Vagina (tissue), 2 donors: ENCODE measurements around the gene MARCHF3.

Experiments used
- POLR2A ChIP-seq, 2 donors: fragments of 450-650 bp; IDR thresholded peaks; one replicate each; pipeline ENCODE4 v1.6.1; 2017; ENCODE audit warnings: antibody characterized with exemption in 2 of 2, mild to moderate bottlenecking in 2 of 2, moderate library complexity in 2 of 2
- POLR2AphosphoS5 ChIP-seq, 2 donors: sonication (generic); formaldehyde crosslinking; IDR thresholded peaks; one replicate each; pipeline ENCODE4 v1.9.0; 2017; ENCODE audit warnings: antibody characterized with exemption in 2 of 2, mild to moderate bottlenecking in 2 of 2, low read depth in 1 of 2; ENCODE audit not compliant: insufficient read depth in 1 of 2
- TF ChIP-seq, protein P1 (sequence below), 3 experiments: fragments of 450-650 bp in 2 of 3; fragments of 200-600 bp in 1 of 3; sonication (generic) in 1 of 3; IDR thresholded peaks; one replicate each; pipeline ENCODE4 v1.5.1; 2017 to 2019; ENCODE audit warnings: antibody characterized with exemption in 3 of 3, mild to moderate bottlenecking in 2 of 3, moderate library complexity in 2 of 3

DNA sequence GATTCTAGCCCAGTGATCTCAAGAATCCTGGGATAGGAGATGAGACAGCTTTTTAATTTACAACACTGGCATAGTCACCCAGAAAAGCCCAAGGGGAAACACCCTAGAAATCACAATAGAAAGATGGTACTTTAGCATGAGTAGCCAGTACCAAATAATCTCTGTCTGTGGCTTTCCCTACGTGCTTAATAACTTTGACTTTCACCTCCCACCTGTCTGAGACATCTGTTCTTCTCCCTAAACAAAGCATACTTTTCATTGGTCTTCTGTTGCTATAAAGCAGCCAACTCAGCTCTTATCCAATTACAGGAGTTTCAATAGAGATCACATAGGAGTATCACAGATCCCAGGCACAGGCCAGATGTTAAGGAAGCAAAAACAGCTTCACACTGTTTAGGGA is 10.4 kb downstream of the MARCHF3 start:
- TF ChIP-seq POLR2A (IDR thresholded peaks at IDR 0.05), result no peak
- TF ChIP-seq, protein P1, sequence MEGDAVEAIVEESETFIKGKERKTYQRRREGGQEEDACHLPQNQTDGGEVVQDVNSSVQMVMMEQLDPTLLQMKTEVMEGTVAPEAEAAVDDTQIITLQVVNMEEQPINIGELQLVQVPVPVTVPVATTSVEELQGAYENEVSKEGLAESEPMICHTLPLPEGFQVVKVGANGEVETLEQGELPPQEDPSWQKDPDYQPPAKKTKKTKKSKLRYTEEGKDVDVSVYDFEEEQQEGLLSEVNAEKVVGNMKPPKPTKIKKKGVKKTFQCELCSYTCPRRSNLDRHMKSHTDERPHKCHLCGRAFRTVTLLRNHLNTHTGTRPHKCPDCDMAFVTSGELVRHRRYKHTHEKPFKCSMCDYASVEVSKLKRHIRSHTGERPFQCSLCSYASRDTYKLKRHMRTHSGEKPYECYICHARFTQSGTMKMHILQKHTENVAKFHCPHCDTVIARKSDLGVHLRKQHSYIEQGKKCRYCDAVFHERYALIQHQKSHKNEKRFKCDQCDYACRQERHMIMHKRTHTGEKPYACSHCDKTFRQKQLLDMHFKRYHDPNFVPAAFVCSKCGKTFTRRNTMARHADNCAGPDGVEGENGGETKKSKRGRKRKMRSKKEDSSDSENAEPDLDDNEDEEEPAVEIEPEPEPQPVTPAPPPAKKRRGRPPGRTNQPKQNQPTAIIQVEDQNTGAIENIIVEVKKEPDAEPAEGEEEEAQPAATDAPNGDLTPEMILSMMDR (IDR thresholded peaks at IDR 0.05), result no peak
- no peak for TF ChIP-seq POLR2AphosphoS5 (IDR thresholded peaks at IDR 0.05; ENCODE audit: insufficient read depth in 1 of 2, low read depth in 1 of 2)
